ENCODE results near the gene CNOT4. TPM values are rescaled to one million over a fixed set of nuclear protein-coding genes. Genes with fewer than 3 reads are reported as not detected.

CNOT4 gene
- total and polyA plus RNA-seq, 2 of the 4 experiments (the other 2 are of a cell fraction) = 7.0 to 8.1 TPM

DNA sequence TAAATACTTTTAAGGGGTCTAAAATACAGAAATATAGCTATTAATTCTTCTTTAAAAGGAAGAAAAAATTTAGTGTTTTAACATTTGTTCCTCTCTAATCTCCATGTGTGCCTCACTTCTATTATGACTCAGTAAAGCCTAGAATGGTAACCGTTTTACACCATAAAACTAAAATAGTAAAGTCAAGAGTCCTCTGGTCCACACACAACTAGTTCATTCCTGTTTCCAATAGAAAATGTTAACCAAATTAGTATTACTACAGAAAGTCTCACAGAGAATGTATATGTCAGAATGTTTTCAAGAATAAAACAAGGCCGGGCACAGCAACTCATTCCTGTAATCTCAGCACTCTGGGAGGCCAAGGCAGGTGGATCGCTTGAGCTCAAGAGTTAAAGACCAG, 55.8 kb downstream of the CNOT4 start:
- H3K9me3 ChIP-seq (ENCODE audit: control insufficient read depth, insufficient read depth, low read length) = no peaks in the 10 kb centered on the region
- H2BK5ac ChIP-seq (ENCODE audit: low read depth, low read length, poor library complexity, severe bottlenecking) = no peak overlapping the region
- ChIA-PET CTCF (interaction anchor here (1.1 kb wide), 1 partner anchor 12 kb away, joined by 4 read pairs; no protein-coding TSS in a partner anchor), POLR2A (ENCODE audit: unreplicated experiment) (no interaction called here)
- H3K4me1 ChIP-seq (ENCODE audit: control insufficient read depth, insufficient read depth, low read length) = peaks cover 3% of the 10 kb centered on the region; the same call in 1 of the 2 replicates
- H3K79me1 ChIP-seq (ENCODE audit: low read depth in 1 of 2, low read length in 2 of 2) = peaks cover 34 to 52% of the 10 kb centered on the region in 2 experiments
- no peak overlapping the region for H2BK20ac ChIP-seq (ENCODE audit: low read depth, low read length)
- TF ChIP-seq RFX5 (IDR thresholded peaks at IDR 0.05; ENCODE audit: low read depth, low read length) (no peak), POLR2A (IDR thresholded peaks at IDR 0.05; ENCODE audit: low read depth, low read length) (no peak), MAFK (IDR thresholded peaks at IDR 0.05; ENCODE audit: low read depth, low read length) (no peak), FOS (IDR thresholded peaks at IDR 0.05; ENCODE audit: low read depth, low read length) (no peak), MAZ (IDR thresholded peaks at IDR 0.05; ENCODE audit: borderline replicate concordance, low read depth, low read length) (no peak), BHLHE40 (IDR thresholded peaks at IDR 0.05; ENCODE audit: low read depth, low read length) (no peak), CEBPB (IDR thresholded peaks at IDR 0.05; ENCODE audit: low read depth, low read length) (no peak), SMC3 (IDR thresholded peaks at IDR 0.05; ENCODE audit: low read depth, low read length) (no peak), MXI1 (IDR thresholded peaks at IDR 0.05; ENCODE audit: borderline replicate concordance, low read depth, low read length) (no peak), CHD1 (IDR thresholded peaks at IDR 0.05; ENCODE audit: low read depth, low read length) (no peak), RCOR1 (IDR thresholded peaks at IDR 0.05; ENCODE audit: insufficient replicate concordance, low read length) (no peak), NFE2L2 (IDR thresholded peaks at IDR 0.05; ENCODE audit: low read depth, low read length) (no peak), RAD21 (IDR thresholded peaks at IDR 0.05; ENCODE audit: low read length) (no peak)
- TF ChIP-seq, protein P1, sequence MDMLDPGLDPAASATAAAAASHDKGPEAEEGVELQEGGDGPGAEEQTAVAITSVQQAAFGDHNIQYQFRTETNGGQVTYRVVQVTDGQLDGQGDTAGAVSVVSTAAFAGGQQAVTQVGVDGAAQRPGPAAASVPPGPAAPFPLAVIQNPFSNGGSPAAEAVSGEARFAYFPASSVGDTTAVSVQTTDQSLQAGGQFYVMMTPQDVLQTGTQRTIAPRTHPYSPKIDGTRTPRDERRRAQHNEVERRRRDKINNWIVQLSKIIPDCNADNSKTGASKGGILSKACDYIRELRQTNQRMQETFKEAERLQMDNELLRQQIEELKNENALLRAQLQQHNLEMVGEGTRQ (IDR thresholded peaks at IDR 0.05; ENCODE audit: low read depth, low read length) = no peak
- TF ChIP-seq, protein P2, sequence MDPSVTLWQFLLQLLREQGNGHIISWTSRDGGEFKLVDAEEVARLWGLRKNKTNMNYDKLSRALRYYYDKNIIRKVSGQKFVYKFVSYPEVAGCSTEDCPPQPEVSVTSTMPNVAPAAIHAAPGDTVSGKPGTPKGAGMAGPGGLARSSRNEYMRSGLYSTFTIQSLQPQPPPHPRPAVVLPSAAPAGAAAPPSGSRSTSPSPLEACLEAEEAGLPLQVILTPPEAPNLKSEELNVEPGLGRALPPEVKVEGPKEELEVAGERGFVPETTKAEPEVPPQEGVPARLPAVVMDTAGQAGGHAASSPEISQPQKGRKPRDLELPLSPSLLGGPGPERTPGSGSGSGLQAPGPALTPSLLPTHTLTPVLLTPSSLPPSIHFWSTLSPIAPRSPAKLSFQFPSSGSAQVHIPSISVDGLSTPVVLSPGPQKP (IDR thresholded peaks at IDR 0.05; ENCODE audit: borderline replicate concordance, low read depth, low read length) = no peak
- TF ChIP-seq, protein P3, sequence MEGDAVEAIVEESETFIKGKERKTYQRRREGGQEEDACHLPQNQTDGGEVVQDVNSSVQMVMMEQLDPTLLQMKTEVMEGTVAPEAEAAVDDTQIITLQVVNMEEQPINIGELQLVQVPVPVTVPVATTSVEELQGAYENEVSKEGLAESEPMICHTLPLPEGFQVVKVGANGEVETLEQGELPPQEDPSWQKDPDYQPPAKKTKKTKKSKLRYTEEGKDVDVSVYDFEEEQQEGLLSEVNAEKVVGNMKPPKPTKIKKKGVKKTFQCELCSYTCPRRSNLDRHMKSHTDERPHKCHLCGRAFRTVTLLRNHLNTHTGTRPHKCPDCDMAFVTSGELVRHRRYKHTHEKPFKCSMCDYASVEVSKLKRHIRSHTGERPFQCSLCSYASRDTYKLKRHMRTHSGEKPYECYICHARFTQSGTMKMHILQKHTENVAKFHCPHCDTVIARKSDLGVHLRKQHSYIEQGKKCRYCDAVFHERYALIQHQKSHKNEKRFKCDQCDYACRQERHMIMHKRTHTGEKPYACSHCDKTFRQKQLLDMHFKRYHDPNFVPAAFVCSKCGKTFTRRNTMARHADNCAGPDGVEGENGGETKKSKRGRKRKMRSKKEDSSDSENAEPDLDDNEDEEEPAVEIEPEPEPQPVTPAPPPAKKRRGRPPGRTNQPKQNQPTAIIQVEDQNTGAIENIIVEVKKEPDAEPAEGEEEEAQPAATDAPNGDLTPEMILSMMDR (conservative IDR thresholded peaks at IDR 0.05; ENCODE audit: low read depth, low read length) = no peak
- no peak overlapping the region for H2BK120ac ChIP-seq (ENCODE audit: low read depth, low read length)
- no peak overlapping the region for H3K27ac ChIP-seq (ENCODE audit: insufficient read depth, low read length)
- H4K8ac ChIP-seq (ENCODE audit: low read depth in 2 of 2, low read length in 2 of 2) = no peak overlapping the region
- H3K9ac ChIP-seq (ENCODE audit: low read depth, low read length) = no peak overlapping the region
- BruUV-seq (replicated peaks) = no TSS peak
- in situ Hi-C loops (cut with MboI; ENCODE audit: low sequenced_read_pairs) = no loop called here
- H3K23ac ChIP-seq (ENCODE audit: low read depth, low read length) = no peak overlapping the region
- H2AFZ ChIP-seq (replicated peaks; ENCODE audit: low read length, poor library complexity) = no peak overlapping the region
- no peak overlapping the region for H4K91ac ChIP-seq (ENCODE audit: insufficient read depth, low read depth, low read length)
- H3K4me2 ChIP-seq (ENCODE audit: low read depth, low read length) = no peak overlapping the region
- H2AK9ac ChIP-seq (replicated peaks; ENCODE audit: low read depth, low read length, poor library complexity) = no peak overlapping the region
- no peak overlapping the region for H4K5ac ChIP-seq (ENCODE audit: low read depth, low read length)
- WGBS, 2 experiments (ENCODE audit: extremely low coverage in 2 of 2, insufficient read length in 1 of 2) = no CpG with 5 or more reads among the region's 3 CpGs
- ATAC-seq (ENCODE audit: low read depth) (no peak), DNase-seq (no peak)
- H3K36me3 ChIP-seq (ENCODE audit: control insufficient read depth, insufficient read depth, low read length) = no peaks in the 10 kb centered on the region
- H4K20me1 ChIP-seq (ENCODE audit: insufficient read depth, low read length) = peaks cover 49% of the 10 kb centered on the region
- intact Hi-C loops (cut with micrococcal nuclease) = loop anchor here (5.0 kb wide), 1 partner anchor 33 kb away; no protein-coding TSS in a partner anchor
- H3K4me3 ChIP-seq (ENCODE audit: insufficient read depth, low read depth, low read length) = no peak overlapping the region
- H3K18ac ChIP-seq (ENCODE audit: low read depth, low read length) = no peak overlapping the region
- dilution Hi-C loops (cut with HindIII; ENCODE audit: low sequenced_read_pairs, unreplicated experiment) = no loop called here
- no peak overlapping the region for H3K4ac ChIP-seq (ENCODE audit: low read depth, low read length)
- no peak overlapping the region for H3K14ac ChIP-seq (replicated peaks; ENCODE audit: low read depth, low read length)
- no peak overlapping the region for H2BK15ac ChIP-seq (ENCODE audit: low read depth, low read length)
- peaks cover 9% of the 10 kb centered on the region; the same call in 1 of the 2 replicates for H3K9me1 ChIP-seq (ENCODE audit: insufficient read depth, low read length)
- H2AK5ac ChIP-seq (ENCODE audit: low read depth, low read length) = no peak overlapping the region
- no peak overlapping the region for H3K56ac ChIP-seq (ENCODE audit: extremely low read depth, insufficient read depth, low read length)
- no peaks in the 10 kb centered on the region for H3K27me3 ChIP-seq (ENCODE audit: control insufficient read depth, insufficient read depth, low read length)

All from IMR-90 (cell line).